ENCODE data around the gene SMURF2. TPM values are rescaled to one million over a fixed set of nuclear protein-coding genes. Genes with fewer than 3 reads are reported as not detected.

Gene SMURF2
- total and polyA plus RNA-seq, 11 donors, result 3.6 to 17.5 (median 12.2) TPM

DNA sequence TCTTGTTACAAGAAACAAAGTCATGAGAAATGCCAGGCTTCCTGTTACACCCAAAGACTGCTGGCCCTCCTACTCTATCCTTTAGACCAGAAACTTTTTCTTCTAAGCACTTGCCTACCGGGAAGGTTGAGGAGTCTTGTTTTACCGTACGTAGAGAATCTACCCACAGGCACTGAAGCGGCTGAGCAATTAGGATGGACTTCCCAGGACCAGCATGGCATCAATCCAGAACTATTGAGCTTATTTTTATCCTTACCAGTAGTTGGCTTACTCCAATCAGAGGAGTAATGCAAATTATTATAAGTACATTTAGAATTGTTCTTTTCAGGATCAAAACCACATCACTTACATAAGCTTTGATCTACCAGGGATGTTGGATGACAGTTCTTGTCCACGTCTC, 129.7 kb downstream of the SMURF2 start:
- DNase-seq (no peak), ATAC-seq (peak in 3 of 4 donors; percentile 33 to 41 (median 33))
- peaks cover 0 to 7% (median 0%) of the 10 kb centered on the region in 12 donors for H3K4me1 ChIP-seq
- no peak overlapping the region for H3K4me3 ChIP-seq
- no peaks in the 10 kb centered on the region for H3K27me3 ChIP-seq
- H3K27ac ChIP-seq, result no peak overlapping the region
- intact Hi-C loops (cut with DNase I), result loop anchor here in 2 of 10 donors (2.0 to 10.0 kb wide), 2 partner anchors 28 to 112 kb away; no protein-coding TSS in a partner anchor
- no peaks in the 10 kb centered on the region for H3K9me3 ChIP-seq
- TF ChIP-seq, protein P1, sequence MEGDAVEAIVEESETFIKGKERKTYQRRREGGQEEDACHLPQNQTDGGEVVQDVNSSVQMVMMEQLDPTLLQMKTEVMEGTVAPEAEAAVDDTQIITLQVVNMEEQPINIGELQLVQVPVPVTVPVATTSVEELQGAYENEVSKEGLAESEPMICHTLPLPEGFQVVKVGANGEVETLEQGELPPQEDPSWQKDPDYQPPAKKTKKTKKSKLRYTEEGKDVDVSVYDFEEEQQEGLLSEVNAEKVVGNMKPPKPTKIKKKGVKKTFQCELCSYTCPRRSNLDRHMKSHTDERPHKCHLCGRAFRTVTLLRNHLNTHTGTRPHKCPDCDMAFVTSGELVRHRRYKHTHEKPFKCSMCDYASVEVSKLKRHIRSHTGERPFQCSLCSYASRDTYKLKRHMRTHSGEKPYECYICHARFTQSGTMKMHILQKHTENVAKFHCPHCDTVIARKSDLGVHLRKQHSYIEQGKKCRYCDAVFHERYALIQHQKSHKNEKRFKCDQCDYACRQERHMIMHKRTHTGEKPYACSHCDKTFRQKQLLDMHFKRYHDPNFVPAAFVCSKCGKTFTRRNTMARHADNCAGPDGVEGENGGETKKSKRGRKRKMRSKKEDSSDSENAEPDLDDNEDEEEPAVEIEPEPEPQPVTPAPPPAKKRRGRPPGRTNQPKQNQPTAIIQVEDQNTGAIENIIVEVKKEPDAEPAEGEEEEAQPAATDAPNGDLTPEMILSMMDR (IDR thresholded peaks at IDR 0.05), result no peak
- TF ChIP-seq POLR2A (IDR thresholded peaks at IDR 0.05), result no peak
- 63 to 78% (median 67%) methylated on average over 5 of the region's 5 CpGs for WGBS, 4 donors
- H3K36me3 ChIP-seq, result peaks cover 2 to 100% (median 100%) of the 10 kb centered on the region in 9 donors

DNA sequence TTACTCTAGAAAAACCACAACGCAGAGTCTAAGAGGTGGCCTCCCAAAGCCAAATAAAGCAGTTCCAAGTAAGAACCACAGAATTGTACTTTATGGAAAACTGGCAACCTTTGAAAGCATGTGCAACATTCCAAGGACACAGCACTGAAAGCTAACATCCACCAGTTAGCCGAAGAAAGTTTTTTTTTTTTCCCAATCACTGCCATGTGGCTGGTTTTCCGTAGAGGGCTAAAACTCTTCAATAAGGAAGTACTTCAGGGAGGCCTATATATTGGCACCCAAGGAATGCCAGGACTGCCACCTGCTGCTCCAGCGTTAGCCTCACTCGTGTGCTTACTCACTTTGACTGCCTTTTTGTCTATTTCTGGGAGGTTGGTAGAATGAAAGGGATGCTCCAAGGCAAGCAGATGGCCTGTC, 130.1 kb downstream of the SMURF2 start:
- DNase-seq (no peak), ATAC-seq (no peak)
- peaks cover 4 to 100% (median 100%) of the 10 kb centered on the region in 9 donors for H3K36me3 ChIP-seq

DNA sequence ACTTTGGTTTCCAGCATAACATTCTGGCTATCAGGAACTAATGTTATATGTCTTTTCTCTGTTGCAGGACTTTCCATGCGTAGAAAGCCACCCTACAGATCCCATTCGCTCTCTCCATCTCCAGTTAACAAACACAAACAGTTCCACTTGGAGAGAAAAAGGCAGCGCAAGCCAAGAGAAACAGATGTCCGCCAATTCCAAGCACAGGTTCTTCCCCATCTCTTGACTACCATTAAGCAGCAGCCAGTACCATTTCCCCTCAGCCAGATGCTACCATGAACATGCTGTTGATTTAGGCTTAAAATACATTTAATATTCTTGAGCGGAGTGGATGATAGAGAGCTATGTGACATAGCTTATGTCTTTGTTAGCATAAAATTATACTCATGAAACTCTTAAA, 132.9 kb downstream of the SMURF2 start:
- Histone ChIP-seq H3K27ac (no peak overlapping the region), H3K4me1 (peaks cover 0 to 7% (median 0%) of the 10 kb centered on the region in 12 donors), H3K4me3 (no peak overlapping the region), H3K36me3 (peaks cover 5 to 100% (median 100%) of the 10 kb centered on the region in 9 donors), H3K27me3 (no peaks in the 10 kb centered on the region), H3K9me3 (no peaks in the 10 kb centered on the region)
- intact Hi-C loops (cut with DNase I), result no loop called here
- no peak for DNase-seq
- 93 to 97% (median 95%) methylated on average over 5 of the region's 5 CpGs for WGBS, 4 donors
- no peak for TF ChIP-seq POLR2A (IDR thresholded peaks at IDR 0.05)
- TF ChIP-seq, protein P1 (IDR thresholded peaks at IDR 0.05), result no peak
- ATAC-seq, result no peak

More for the DNA sequence above, 130.1 kb downstream of the SMURF2 start:
- peaks cover 0 to 7% (median 0%) of the 10 kb centered on the region in 12 donors for H3K4me1 ChIP-seq
- H3K27me3 ChIP-seq, result no peaks in the 10 kb centered on the region
- no peak overlapping the region for H3K27ac ChIP-seq
- WGBS, 4 donors, result 78 to 85% (median 80%) methylated on average over 5 of the region's 5 CpGs
- TF ChIP-seq, protein P1 (IDR thresholded peaks at IDR 0.05), result no peak
- no peak for TF ChIP-seq POLR2A (IDR thresholded peaks at IDR 0.05)
- intact Hi-C loops (cut with DNase I), result loop anchor here in 2 of 10 donors (2.0 to 10.0 kb wide), 2 partner anchors 29 to 113 kb away; no protein-coding TSS in a partner anchor
- H3K9me3 ChIP-seq, result no peaks in the 10 kb centered on the region
- H3K4me3 ChIP-seq, result no peak overlapping the region

DNA sequence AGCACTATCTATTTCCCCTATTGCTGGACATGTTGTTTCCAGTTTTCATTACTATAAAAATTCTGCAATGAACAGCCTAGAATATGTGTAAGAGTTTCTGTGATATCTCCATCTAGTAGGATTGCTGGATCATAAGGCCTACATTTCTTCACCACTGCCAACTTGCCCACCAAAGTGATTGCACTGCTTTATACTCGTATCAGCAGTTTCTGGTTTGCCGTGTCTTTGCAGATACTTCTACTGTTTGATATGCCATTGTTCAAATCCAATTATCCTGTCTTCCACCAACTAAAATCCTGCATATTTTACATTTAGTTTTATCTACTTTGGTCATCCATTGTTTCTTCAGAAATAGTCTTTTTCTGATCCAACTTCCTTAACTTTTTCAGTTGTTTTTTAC, 134.2 kb downstream of the SMURF2 start:
- H3K9me3 ChIP-seq, result no peaks in the 10 kb centered on the region
- ATAC-seq (no peak), DNase-seq (no peak)
- TF ChIP-seq, protein P1 (IDR thresholded peaks at IDR 0.05), result no peak
- peaks cover 0 to 7% (median 0%) of the 10 kb centered on the region in 12 donors for H3K4me1 ChIP-seq
- no peak overlapping the region for H3K27ac ChIP-seq
- intact Hi-C loops (cut with DNase I), result no loop called here
- H3K4me3 ChIP-seq, result no peak overlapping the region
- peaks cover 5 to 100% (median 100%) of the 10 kb centered on the region in 9 donors for H3K36me3 ChIP-seq
- no peaks in the 10 kb centered on the region for H3K27me3 ChIP-seq
- 87 to 92% (median 89%) methylated on average over 2 of the region's 2 CpGs for WGBS, 4 donors

Measured in heart left ventricle (tissue), 16 donors.